ENCODE results near the gene HIGD1A. TPM values are rescaled to one million over a fixed set of nuclear protein-coding genes. Genes with fewer than 3 reads are reported as not detected.

HIGD1A gene
- total RNA-seq, 4 donors from 2014 or later, result 142 to 195 (median 179) TPM

- no peak for DNase-seq (ENCODE audit: low spot score)
- no peak for TF ChIP-seq CTCF (IDR thresholded peaks at IDR 0.05)
- ATAC-seq (ENCODE audit: low FRiP score), result no peak
Measured at GRCh38 chr3:42758126-42758525, 46.2 kb downstream of the HIGD1A start.

GRCh38 chr3:42756681-42757213 lies 47.5 kb downstream of the HIGD1A start:
- no peak for TF ChIP-seq CTCF (IDR thresholded peaks at IDR 0.05)
- no peak for DNase-seq (ENCODE audit: low spot score)
- no peak for ATAC-seq (ENCODE audit: low FRiP score)

GRCh38 chr3:42755681-42756578 lies 48.4 kb downstream of the HIGD1A start:
- ATAC-seq (ENCODE audit: low FRiP score), result no peak
- no peak for TF ChIP-seq CTCF (IDR thresholded peaks at IDR 0.05)

GRCh38 chr3:42753757-42754156 lies 50.5 kb downstream of the HIGD1A start:
- no peak for DNase-seq (ENCODE audit: low spot score)
- ATAC-seq (ENCODE audit: low FRiP score), result no peak
- no peak for TF ChIP-seq CTCF (IDR thresholded peaks at IDR 0.05)

More at GRCh38 chr3:42755681-42756578, 48.4 kb downstream of the HIGD1A start:
- no peak for DNase-seq (ENCODE audit: low spot score)

- no peak for TF ChIP-seq CTCF (IDR thresholded peaks at IDR 0.05)
- ATAC-seq (ENCODE audit: low FRiP score) (no peak), DNase-seq (ENCODE audit: low spot score) (no peak)
Measured at GRCh38 chr3:42752961-42753360, 51.3 kb downstream of the HIGD1A start.

- DNase-seq (ENCODE audit: low spot score), result no peak
- no peak for ATAC-seq (ENCODE audit: low FRiP score)
- TF ChIP-seq CTCF (IDR thresholded peaks at IDR 0.05), result no peak
Measured at GRCh38 chr3:42752441-42752840, 51.8 kb downstream of the HIGD1A start.

GRCh38 chr3:42751609-42752008 lies 52.7 kb downstream of the HIGD1A start:
- ATAC-seq (ENCODE audit: low FRiP score) (no peak), DNase-seq (ENCODE audit: low spot score) (no peak)
- TF ChIP-seq CTCF (IDR thresholded peaks at IDR 0.05), result no peak

Data from omental fat pad (tissue), 4 donors.